Measurements from ENCODE around the gene DYRK3.
"Not testable (repeated sequence)": the region's sequence is repeated elsewhere in the genome, so short reads cannot be mapped to it uniquely, and the experiment has no call there.

DYRK3 gene

DNA sequence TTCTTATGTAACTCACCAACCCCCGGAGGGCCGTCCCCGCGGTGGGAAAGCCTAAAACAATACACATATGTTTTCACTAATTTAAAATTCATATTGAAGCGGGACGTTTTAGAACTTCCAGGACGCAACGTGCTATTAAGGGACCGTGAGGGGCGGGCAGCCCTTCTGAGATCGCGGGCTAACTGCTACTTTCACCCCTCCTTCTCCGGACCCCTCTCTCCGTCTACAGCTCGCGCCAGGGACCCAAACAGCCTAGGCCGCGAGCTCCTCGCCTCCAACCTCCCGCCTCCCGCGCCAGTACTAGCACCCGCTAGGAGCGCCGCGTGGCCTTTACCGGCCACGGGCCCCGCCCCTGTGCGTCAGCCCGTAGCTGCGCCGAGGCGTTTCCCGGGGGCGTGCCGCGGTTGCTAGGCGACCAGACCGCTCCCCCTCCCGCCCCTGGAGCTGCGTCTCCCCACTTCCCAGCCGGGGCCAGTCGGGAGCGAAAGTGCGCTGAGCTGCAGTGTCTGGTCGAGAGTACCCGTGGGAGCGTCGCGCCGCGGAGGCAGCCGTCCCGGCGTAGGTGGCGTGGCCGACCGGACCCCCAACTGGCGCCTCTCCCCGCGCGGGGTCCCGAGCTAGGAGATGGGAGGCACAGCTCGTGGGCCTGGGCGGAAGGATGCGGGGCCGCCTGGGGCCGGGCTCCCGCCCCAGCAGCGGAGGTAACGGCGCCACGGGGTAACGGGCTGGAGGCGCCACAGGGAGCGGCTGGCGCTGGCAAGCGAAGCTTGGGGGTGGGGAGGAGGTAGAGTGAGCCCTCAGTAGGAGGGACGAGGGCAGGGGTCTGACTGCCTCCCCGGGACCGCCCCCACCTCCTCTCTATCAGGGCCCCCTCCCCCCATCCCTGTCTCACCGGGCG, at the start of gene DYRK3:
Gene DYRK3 (plus strand): TSS at position 457 of the 898 bp plus-strand sequence. CDS start 168 bp downstream, at position 625.
- peak; percentile 82 for DNase-seq

GRCh38 chr1:206586501-206587445, 48.6 kb upstream of the DYRK3 start:
- no peak for DNase-seq

DNA sequence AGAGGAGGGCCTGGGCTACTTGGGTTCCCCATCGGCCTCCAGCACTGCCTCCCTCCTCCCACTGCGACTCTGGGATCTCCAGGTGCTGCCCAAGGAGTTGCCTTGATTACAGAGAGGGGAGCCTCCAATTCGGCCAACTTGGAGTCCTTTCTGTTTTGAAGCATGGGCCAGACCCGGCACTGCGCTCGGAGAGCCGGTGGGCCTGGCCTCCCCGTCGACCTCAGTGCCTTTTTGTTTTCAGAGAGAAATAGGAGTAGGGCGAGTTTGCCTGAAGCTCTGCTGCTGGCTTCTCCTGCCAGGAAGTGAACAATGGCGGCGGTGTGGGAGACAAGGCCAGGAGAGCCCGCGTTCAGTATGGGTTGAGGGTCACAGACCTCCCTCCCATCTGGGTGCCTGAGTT, 47.4 kb upstream of the DYRK3 start:
- no peak for DNase-seq

GRCh38 chr1:206588492-206588891, 46.8 kb upstream of the DYRK3 start:
- DNase-seq = no peak

DNA sequence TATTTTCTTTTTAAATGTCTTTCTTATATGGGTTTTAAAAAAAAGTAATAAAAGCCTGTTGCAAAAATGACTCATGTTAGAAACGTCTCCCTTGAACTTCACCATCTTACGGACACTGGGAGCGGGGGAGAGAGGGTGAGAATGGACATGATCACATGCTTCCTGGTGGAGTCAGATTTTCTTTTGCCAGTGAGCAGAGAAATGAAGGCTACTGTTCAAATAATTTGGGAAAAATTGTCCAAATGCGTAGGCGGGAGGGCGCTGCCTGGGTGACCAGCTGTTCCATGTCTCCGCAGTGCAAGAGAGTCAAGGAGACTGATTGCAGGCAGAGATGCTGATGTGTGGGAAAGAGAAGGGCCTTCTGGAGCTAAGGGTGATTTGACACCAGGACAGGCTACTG, 46.1 kb upstream of the DYRK3 start:
- no peak for DNase-seq

GRCh38 chr1:206590025-206590758, 45.1 kb upstream of the DYRK3 start:
- peak; percentile 50 for DNase-seq

- no peak for DNase-seq
These were observed 44.1 kb upstream of the DYRK3 start for GRCh38 chr1:206591226-206591625.

DNA sequence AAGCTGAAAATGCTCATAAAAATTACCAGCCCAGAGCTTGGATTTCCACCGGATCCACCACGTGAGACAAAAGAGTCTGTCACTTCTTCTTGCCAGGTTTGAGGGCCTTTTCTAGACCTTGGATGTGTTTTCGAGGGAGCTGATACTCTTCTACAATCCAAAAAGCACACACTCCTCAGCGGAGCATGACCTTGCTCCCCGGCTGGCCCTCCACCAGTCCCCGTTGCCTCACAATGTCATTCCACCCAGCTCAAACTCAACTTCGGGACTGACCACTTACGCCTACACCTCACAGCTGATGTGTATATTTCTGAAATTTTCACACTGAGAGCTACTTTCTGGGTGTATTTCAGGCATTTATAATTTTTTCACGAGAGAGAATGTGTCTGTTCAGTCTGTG, 43.6 kb upstream of the DYRK3 start:
- no peak for DNase-seq

DNA sequence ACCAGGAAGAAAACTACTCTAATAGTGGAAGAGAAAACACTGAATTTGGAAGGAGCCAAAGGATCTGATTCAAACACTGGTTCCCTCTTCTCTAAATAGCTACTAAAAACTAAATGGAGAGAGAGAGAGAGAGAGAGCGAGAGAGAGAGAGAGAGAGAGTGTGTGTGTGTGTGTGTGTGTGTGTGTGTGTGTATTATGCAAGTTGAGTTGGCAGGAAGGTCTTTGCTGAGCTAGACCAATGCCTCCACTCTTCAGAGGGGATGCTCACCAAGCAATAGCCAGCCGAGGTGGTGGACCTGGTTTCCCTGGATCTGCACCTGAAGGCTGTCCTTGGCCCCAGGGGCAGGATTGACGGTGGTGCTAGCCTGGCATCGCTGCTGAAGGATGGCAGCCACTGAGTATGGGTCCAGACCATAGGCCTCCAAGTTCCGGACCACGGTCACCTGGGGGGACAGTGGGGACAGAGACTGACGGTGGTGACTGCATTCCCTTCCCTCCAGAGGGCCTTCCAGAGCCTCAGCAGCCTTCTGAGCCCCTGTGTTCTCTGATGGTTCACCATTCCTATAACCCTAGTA, 41.9 kb upstream of the DYRK3 start:
- no peak for DNase-seq

DNA sequence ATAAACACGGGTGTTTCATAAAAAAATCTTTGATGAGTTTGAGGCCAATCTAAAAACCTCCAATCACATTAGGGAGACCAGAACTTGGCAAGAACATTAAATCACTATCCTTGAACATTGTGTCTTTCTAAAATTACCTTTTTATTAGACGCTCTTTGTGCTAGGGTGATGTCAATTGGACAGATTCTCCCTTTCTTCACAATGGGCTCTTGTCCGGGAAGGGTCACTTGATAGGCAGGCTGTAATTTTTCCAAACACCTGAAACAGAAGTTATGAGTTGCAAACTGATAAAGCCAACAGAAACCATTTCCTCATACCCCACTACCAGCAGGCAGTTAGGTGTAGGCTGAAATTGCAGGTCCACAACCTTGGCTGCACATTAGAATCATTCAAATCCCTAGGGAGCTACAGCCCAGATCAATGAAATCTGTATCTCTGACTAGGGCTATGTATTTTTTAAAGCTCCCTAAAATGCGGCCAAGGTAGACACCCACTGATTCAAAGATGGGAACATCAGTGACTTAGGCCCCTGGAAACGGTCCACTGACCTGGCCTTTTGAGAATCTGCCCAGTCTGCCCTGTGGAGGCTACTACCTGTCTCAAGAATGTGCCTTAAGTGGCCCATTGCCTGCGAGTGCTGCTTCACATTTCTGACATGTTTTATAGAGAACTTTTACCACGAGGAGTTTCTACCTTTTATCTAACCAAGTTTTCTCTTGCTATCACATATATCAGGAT, 39.6 kb upstream of the DYRK3 start:
- DNase-seq = no peak

GRCh38 chr1:206596319-206596666, 39.0 kb upstream of the DYRK3 start:
- no peak for DNase-seq

DNA sequence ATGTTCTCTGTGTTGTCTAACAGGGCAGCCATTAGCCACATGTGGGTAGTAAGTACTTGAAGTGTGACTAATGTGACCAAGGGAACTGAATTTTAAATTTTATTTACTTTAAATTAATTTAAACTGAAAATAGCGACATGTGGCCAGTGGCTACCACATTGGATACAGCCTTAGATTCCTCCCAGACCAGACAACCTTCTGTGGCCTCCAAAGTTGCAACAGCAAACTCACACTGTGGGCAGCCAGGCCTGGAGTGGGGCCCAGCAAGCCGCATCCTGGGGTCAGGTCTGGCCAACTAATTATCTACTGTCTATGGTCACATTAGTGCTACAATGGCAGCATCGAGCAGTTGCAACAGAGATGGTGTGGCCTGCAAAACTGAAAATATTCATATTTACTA, 34.8 kb upstream of the DYRK3 start:
- no peak for DNase-seq

- no peak for DNase-seq
These were observed 30.5 kb upstream of the DYRK3 start for GRCh38 chr1:206604861-206605260.

GRCh38 chr1:206606867-206607266, 28.5 kb upstream of the DYRK3 start:
- DNase-seq = no peak

- peak; percentile 33 for DNase-seq
These were observed 27.1 kb upstream of the DYRK3 start for GRCh38 chr1:206608108-206608698.

DNA sequence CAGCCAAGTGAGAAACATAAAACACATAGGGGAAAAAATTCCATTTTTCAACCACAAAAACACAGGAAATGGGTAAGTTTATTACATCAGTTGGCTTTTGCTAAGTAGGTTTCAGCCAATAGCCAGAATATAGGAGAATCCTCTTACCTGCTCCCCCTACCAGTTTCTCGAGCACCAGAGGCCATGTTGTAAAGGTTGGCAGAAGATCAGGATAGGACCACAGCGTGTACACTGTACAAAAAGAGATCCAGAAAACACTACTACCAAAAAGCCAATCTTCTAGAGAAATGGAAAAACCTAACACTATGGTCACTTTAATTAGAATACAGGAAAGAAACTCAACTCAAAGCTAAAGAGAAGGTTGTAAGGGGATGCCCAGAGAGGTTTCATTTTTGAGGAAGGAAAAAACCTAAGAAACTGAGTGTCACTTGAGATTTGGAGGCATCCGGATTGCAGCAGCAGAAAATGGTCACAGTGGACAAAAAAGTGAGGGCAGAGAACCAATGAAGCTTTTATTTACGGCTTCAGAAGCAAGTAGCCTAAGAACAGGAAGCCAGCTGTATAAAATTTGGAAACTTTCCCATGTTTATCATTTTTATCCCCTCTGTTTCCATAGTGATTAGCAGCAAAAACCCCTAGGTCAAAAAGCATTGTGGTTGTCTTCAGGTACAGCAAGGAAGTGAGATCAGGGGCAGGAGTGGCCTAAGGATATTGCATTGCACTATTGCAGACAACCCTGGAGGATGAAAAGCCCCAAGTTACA, 25.9 kb upstream of the DYRK3 start:
- no peak for DNase-seq

GRCh38 chr1:206612129-206612876, 23.0 kb upstream of the DYRK3 start, which contains the start of gene EIF2D:
TSS of gene EIF2D (minus strand) at chr1:206612465. CDS start at chr1:206612342, 123 bp downstream.
- peak; percentile 91 for DNase-seq

DNA sequence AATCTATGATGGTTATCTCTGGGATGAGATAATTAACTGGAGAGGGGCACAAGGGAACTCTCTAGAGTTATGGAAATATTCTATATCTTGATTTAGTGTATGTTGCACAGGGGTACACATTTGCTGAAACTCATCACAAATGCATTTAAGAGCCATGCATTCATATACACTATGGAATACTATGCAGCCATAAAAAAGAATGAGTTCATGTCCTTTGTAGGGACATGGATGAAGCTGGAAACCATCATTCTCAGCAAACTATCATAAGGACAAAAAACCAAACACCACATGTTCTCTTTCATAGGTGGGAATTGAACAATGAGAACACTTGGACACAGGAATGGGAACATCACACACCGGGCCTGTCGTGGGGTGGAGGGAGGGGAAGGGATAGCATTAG, 8.9 kb upstream of the DYRK3 start:
- not testable (repeated sequence) for DNase-seq

GRCh38 chr1:206628916-206629315, 6.4 kb upstream of the DYRK3 start:
- DNase-seq = no peak

GRCh38 chr1:206631085-206631509, 4.2 kb upstream of the DYRK3 start:
- DNase-seq = no peak

Data from activated CD4-positive, alpha-beta T cell treated with anti-CD3 and anti-CD28 coated beads for 1 hour (primary cell).